ENCODE results near the gene CELF2.

Gene CELF2

DNA sequence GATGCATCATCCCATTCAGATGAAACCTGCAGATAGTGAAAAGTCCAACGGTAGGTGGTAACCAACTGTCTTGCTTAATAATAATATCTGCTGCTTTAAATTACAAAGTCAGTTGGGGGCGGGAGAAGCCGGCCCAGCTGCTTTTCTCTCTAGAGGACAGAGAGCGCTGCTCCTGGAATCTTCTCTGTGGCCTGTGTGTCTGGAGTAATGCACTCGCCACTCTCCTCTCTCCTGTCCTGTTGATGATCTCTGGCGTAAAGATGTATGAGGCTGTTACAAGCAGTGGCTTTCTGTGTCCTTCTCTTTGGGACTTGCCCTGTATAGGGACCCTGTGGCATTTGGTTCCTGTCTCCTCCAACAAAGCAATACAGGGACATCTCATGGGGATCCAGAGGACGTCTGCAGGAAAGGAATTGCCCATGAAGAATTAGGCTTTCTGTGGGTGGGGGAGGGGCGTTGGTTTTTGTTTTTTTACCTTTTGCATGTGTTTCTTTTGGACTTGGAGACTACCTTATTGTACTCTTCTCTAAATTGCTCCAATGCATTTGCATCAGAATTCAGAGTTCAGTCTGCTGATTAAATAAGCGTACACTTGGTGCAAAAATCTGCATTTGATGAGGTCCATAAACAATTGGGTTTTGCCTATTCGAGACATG, 231.6 kb downstream of the CELF2 start:
- TF ChIP-seq, protein P1, sequence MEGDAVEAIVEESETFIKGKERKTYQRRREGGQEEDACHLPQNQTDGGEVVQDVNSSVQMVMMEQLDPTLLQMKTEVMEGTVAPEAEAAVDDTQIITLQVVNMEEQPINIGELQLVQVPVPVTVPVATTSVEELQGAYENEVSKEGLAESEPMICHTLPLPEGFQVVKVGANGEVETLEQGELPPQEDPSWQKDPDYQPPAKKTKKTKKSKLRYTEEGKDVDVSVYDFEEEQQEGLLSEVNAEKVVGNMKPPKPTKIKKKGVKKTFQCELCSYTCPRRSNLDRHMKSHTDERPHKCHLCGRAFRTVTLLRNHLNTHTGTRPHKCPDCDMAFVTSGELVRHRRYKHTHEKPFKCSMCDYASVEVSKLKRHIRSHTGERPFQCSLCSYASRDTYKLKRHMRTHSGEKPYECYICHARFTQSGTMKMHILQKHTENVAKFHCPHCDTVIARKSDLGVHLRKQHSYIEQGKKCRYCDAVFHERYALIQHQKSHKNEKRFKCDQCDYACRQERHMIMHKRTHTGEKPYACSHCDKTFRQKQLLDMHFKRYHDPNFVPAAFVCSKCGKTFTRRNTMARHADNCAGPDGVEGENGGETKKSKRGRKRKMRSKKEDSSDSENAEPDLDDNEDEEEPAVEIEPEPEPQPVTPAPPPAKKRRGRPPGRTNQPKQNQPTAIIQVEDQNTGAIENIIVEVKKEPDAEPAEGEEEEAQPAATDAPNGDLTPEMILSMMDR (IDR thresholded peaks at IDR 0.05; ENCODE audit: low read depth, low read length, missing control alignments): no peak
- no peak overlapping the region for H3K4me3 ChIP-seq (ENCODE audit: low read depth, low read length)
- no peak for DNase-seq (ENCODE audit: low read depth)
- in situ Hi-C loops (cut with HindIII; ENCODE audit: low sequenced_read_pairs): no loop called here

DNA sequence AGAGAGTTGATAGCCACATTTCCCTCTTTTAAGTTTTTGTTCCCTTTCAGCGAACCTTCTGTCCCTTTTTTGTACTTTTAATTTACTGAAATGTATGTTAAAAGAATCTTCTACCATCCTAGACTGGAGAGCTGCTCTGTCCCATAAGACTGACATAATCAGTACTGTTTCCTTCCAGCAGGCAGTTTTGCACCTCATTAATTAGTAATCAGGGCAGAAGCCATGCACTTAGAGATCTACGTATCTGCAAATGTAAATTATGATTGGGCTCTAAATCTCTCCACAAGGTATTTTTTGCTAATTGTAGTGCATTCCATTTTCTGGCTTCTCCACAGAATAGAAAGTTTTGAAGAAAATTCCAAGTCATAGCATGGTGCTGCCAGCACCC, 232.1 kb downstream of the CELF2 start:
- DNase-seq (ENCODE audit: low read depth): no peak
- TF ChIP-seq, protein P1 (IDR thresholded peaks at IDR 0.05; ENCODE audit: low read depth, low read length, missing control alignments): no peak
- in situ Hi-C loops (cut with HindIII; ENCODE audit: low sequenced_read_pairs): no loop called here
- no peak overlapping the region for H3K4me3 ChIP-seq (ENCODE audit: low read depth, low read length)

DNA sequence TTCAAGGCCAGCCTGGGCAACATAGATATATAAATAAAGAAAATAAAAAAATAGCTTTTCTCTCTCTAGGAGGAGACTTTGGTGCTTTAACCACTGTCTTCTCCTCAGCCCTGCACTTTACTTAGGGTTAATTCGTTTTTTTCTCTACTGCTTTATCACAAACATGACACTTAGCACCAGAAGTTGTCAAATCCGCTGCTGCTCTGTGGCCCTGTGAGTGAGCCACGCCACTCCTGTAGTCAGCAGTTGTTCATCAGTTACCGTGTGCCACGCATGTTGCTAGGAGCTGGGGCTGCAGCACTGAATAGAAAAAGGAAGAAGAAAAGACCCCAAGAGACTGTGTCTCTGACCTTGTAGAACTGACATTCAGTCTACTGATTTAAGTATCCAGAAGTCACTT, 232.6 kb downstream of the CELF2 start:
- TF ChIP-seq, protein P1 (IDR thresholded peaks at IDR 0.05; ENCODE audit: low read depth, low read length, missing control alignments): no peak
- no peak for DNase-seq (ENCODE audit: low read depth)
- in situ Hi-C loops (cut with HindIII; ENCODE audit: low sequenced_read_pairs): no loop called here
- H3K4me3 ChIP-seq (ENCODE audit: low read depth, low read length): no peak overlapping the region

DNA sequence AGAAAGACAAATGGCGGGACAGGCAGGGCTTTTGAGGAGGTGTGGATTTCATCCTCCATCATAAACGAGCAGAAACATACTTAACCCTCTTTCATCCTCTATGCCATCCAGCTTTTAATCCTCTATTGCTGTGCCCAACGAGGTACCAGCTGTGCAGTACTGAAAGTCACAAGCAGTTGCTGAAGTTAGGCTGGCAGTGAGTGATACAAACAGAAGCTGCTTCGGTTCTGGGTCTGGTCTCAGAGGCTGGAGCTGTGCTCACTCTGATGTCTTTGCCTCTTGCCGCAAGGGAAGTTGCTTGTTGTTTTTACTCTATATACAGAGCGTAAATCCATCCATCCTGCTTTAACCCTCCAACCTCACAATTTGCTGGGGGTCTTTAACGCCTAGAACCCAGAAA, 235.2 kb downstream of the CELF2 start:
- TF ChIP-seq, protein P1 (IDR thresholded peaks at IDR 0.05; ENCODE audit: low read depth, low read length, missing control alignments): no peak
- in situ Hi-C loops (cut with HindIII; ENCODE audit: low sequenced_read_pairs): no loop called here
- DNase-seq (ENCODE audit: low read depth): no peak
- no peak overlapping the region for H3K4me3 ChIP-seq (ENCODE audit: low read depth, low read length)

DNA sequence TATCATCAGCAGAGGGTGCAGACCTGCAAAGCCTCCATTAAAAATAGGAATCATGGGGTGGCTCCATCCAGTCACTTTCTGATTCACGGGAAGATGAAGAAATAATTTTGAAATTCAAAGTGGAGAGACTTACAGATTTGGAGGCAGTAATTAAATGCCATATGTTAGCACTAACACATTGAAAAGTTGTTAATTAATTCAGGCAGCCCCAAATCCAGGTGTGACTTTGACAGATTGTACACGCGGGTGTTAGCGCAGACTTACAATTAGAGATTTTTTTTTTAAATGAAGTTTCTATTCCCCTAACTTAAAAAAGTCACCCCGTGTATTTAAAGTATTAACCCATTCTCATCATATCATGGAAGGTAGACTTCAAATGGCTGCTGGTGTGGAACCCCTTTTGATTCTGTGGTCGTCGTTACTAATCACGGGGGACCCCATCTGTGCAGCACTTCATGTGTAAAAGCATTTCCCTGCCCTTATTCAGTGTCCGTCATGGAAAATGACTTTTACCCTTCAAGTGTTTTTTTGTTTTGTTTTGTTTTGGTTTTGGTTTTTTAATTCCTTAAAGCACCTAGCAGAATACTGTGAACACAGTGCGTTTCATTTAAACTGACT, 235.8 kb downstream of the CELF2 start:
- in situ Hi-C loops (cut with HindIII; ENCODE audit: low sequenced_read_pairs): no loop called here
- no peak overlapping the region for H3K4me3 ChIP-seq (ENCODE audit: low read depth, low read length)
- no peak for DNase-seq (ENCODE audit: low read depth)
- TF ChIP-seq, protein P1 (IDR thresholded peaks at IDR 0.05; ENCODE audit: low read depth, low read length, missing control alignments): no peak

DNA sequence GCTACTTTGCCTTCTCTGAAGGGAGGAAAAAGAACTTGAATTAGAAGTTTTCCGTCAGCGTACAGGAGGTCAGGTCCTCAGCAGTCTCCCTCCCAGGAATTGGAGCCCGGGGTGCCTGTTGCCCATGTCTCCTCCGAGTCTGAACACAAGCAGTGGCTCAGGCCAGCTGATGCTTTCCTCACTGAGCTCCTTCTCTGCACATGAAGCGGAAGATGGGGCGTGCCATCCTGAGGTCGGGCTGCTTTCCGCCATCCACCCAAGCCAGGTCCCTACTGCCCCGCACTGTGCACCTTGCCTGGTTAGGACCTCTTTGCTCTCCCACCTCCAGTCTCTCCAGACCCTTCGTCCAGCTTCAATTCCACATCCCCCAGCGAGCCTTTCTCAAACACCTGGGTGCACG, 237.5 kb downstream of the CELF2 start:
- no peak for DNase-seq (ENCODE audit: low read depth)
- TF ChIP-seq, protein P1 (IDR thresholded peaks at IDR 0.05; ENCODE audit: low read depth, low read length, missing control alignments): no peak
- in situ Hi-C loops (cut with HindIII; ENCODE audit: low sequenced_read_pairs): no loop called here
- H3K4me3 ChIP-seq (ENCODE audit: low read depth, low read length): no peak overlapping the region
